Neural progenitor cell (in vitro differentiated cells): ENCODE results near the gene ZNF827. TPM values are rescaled to one million over a fixed set of nuclear protein-coding genes. Genes with fewer than 3 reads are reported as not detected.

Experiments
- DNase-seq: peaks from one replicate; pipeline ENCODE4 v3.0.0-alpha.2; 2016; ENCODE audit warnings: low spot score
- H2AFZ ChIP-seq: fragments of 200-600 bp; sonication (generic); replicated peaks from 2 replicates; pipeline ENCODE4 v1.6.1; 2016; ENCODE audit warnings: antibody characterized with exemption
- H3F3A ChIP-seq: fragments of 200-600 bp; sonication (generic); 2 replicates; pipeline ENCODE4 v1.6.1; 2016; ENCODE audit warnings: antibody characterized with exemption, low read depth
- H3K27ac ChIP-seq: fragments of 200-600 bp; sonication (generic); 2 replicates; pipeline ENCODE4 v1.5.1; 2016; ENCODE audit warnings: mild to moderate bottlenecking
- H3K27me3 ChIP-seq: fragments of 200-600 bp; sonication (generic); 2 replicates; pipeline ENCODE4 v1.6.1; 2016; ENCODE audit warnings: mild to moderate bottlenecking, moderate library complexity
- H3K36me3 ChIP-seq: fragments of 200-600 bp; sonication (generic); 2 replicates; pipeline ENCODE4 v1.5.1; 2016
- H3K4me1 ChIP-seq: fragments of 200-600 bp; sonication (generic); 2 replicates; pipeline ENCODE4 v1.6.1; 2016; ENCODE audit warnings: mixed run types
- H3K4me2 ChIP-seq: fragments of 200-600 bp; sonication (generic); 2 replicates; pipeline ENCODE4 v1.6.1; 2016
- H3K4me3 ChIP-seq: fragments of 200-600 bp; sonication (generic); 2 replicates; pipeline ENCODE4 v1.5.1; 2016
- H3K79me2 ChIP-seq: fragments of 200-600 bp; sonication (generic); 2 replicates; pipeline ENCODE4 v1.6.1; 2016; ENCODE audit warnings: low read depth
- H3K9ac ChIP-seq: fragments of 200-600 bp; sonication (generic); 2 replicates; pipeline ENCODE4 v1.6.1; 2016
- H3K9me3 ChIP-seq: fragments of 200-600 bp; sonication (generic); 2 replicates; pipeline ENCODE4 v1.5.1; 2016; ENCODE audit warnings: low read depth
- H4K20me1 ChIP-seq: fragments of 200-600 bp; sonication (generic); 2 replicates; pipeline ENCODE4 v1.6.1; 2016; ENCODE audit warnings: low read depth
- H3K27ac Mint-ChIP-seq: 3 replicates; pipeline ENCODE4 v1.8.0; 2021; ENCODE audit warnings: mixed read lengths
- H3K27me3 Mint-ChIP-seq: 2 replicates; pipeline ENCODE4 v1.8.0; 2022; ENCODE audit warnings: low read depth, mild to moderate bottlenecking, inconsistent platforms, moderate library complexity, mixed read lengths; ENCODE audit not compliant: insufficient read depth
- H3K36me3 Mint-ChIP-seq: 3 replicates; pipeline ENCODE4 v1.8.0; 2021; ENCODE audit warnings: mixed read lengths
- H3K4me1 Mint-ChIP-seq: 3 replicates; pipeline ENCODE4 v1.8.0; 2021; ENCODE audit warnings: mixed read lengths
- H3K4me3 Mint-ChIP-seq: 3 replicates; pipeline ENCODE4 v1.8.0; 2021; ENCODE audit warnings: mild to moderate bottlenecking, moderate library complexity, mixed read lengths
- H3K9me3 Mint-ChIP-seq: 3 replicates; pipeline ENCODE4 v1.8.0; 2020; ENCODE audit warnings: mixed read lengths
- EZH2 ChIP-seq: fragments of 200-600 bp; sonication (generic); IDR thresholded peaks from 2 replicates; pipeline ENCODE4 v1.6.1; 2017; ENCODE audit warnings: antibody characterized with exemption, mild to moderate bottlenecking, moderate library complexity
- EZH2phosphoT487 ChIP-seq: fragments of 200-600 bp; sonication (generic); IDR thresholded peaks from 2 replicates; pipeline ENCODE4 v1.6.1; 2017; ENCODE audit warnings: antibody characterized with exemption
- total RNA-seq: library from RNA; depleted of rRNA; stranded (reverse); fragments of >200 nt; gene quantifications from 2 replicates; pipeline ENCODE4 v1.2.3, GENCODE V29; 2015; ENCODE audit warnings: low replicate concordance
- TF ChIP-seq, protein P1 (sequence below): fragments of 200-600 bp; sonication (generic); IDR thresholded peaks from 2 replicates; pipeline ENCODE4 v1.5.1; 2017; ENCODE audit warnings: antibody characterized with exemption, mild to moderate bottlenecking

ZNF827 gene
- total RNA-seq, 1 donor from 2014 or later = 7.7 TPM

GRCh38 chr4:145792429-145792828, 146.2 kb downstream of the ZNF827 start:
- Mint-ChIP-seq H3K36me3 (peaks cover 17% of the 10 kb centered on the region), H3K27me3 (no peaks in the 10 kb centered on the region)

GRCh38 chr4:145791988-145792387, 146.6 kb downstream of the ZNF827 start:
- Histone ChIP-seq H3K4me3 (no peak overlapping the region), H3K79me2 (no peaks in the 10 kb centered on the region), H2AFZ (no peak overlapping the region), H3K27ac (no peak overlapping the region), H3K4me1 (no peaks in the 10 kb centered on the region), H4K20me1 (no peaks in the 10 kb centered on the region), H3K4me2 (no peak overlapping the region), H3F3A (no peaks in the 10 kb centered on the region), H3K27me3 (no peaks in the 10 kb centered on the region), H3K36me3 (no peaks in the 10 kb centered on the region), H3K9ac (no peak overlapping the region), H3K9me3 (no peaks in the 10 kb centered on the region)
- Mint-ChIP-seq H3K4me3 (no peak overlapping the region), H3K36me3 (peaks cover 18% of the 10 kb centered on the region), H3K27me3 (no peaks in the 10 kb centered on the region), H3K9me3 (no peaks in the 10 kb centered on the region), H3K27ac (no peak overlapping the region), H3K4me1 (no peaks in the 10 kb centered on the region)
- TF ChIP-seq, protein P1, sequence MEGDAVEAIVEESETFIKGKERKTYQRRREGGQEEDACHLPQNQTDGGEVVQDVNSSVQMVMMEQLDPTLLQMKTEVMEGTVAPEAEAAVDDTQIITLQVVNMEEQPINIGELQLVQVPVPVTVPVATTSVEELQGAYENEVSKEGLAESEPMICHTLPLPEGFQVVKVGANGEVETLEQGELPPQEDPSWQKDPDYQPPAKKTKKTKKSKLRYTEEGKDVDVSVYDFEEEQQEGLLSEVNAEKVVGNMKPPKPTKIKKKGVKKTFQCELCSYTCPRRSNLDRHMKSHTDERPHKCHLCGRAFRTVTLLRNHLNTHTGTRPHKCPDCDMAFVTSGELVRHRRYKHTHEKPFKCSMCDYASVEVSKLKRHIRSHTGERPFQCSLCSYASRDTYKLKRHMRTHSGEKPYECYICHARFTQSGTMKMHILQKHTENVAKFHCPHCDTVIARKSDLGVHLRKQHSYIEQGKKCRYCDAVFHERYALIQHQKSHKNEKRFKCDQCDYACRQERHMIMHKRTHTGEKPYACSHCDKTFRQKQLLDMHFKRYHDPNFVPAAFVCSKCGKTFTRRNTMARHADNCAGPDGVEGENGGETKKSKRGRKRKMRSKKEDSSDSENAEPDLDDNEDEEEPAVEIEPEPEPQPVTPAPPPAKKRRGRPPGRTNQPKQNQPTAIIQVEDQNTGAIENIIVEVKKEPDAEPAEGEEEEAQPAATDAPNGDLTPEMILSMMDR = no peak
- TF ChIP-seq EZH2 (no peak), EZH2phosphoT487 (no peak)
- no peak for DNase-seq

More at GRCh38 chr4:145792429-145792828, 146.2 kb downstream of the ZNF827 start:
- no peaks in the 10 kb centered on the region for H3F3A ChIP-seq
- H3K27me3 ChIP-seq = no peaks in the 10 kb centered on the region
- no peaks in the 10 kb centered on the region for H3K79me2 ChIP-seq
- H3K4me3 ChIP-seq = no peak overlapping the region
- H3K9me3 ChIP-seq = no peaks in the 10 kb centered on the region
- H3K4me2 ChIP-seq = no peak overlapping the region
- H3K4me1 ChIP-seq = no peaks in the 10 kb centered on the region
- DNase-seq = no peak
- H3K9me3 Mint-ChIP-seq = no peaks in the 10 kb centered on the region
- H3K36me3 ChIP-seq = no peaks in the 10 kb centered on the region
- no peak overlapping the region for H3K27ac ChIP-seq
- H3K4me3 Mint-ChIP-seq = no peak overlapping the region
- H3K4me1 Mint-ChIP-seq = no peaks in the 10 kb centered on the region
- no peak overlapping the region for H3K27ac Mint-ChIP-seq
- no peak for TF ChIP-seq EZH2phosphoT487
- no peak for TF ChIP-seq EZH2
- TF ChIP-seq, protein P1 = no peak
- no peak overlapping the region for H3K9ac ChIP-seq
- H2AFZ ChIP-seq = no peak overlapping the region
- no peaks in the 10 kb centered on the region for H4K20me1 ChIP-seq

DNA sequence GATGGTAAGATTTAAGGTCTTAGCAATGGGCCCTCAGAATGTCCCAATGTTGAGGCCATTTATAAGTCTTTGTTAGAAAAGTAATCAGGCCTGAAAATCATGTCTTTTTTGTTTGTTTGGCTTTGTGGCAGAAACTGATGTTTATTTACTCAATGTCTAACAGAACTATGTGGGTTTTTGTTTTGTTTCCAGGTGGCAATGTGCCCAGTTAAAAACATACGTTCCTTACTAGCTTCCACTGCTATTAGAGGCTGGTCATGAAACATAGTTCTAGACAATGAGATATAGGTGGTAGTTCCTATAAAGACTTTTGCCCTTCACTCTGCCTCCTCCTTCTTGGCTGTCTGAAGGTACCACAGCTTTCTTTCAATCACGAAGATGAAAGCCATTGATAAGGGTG, 149.9 kb downstream of the ZNF827 start:
- Histone ChIP-seq H3K79me2 (no peaks in the 10 kb centered on the region), H3K4me3 (no peak overlapping the region), H2AFZ (no peak overlapping the region), H3K27me3 (no peaks in the 10 kb centered on the region), H3K27ac (no peak overlapping the region), H3K36me3 (no peaks in the 10 kb centered on the region), H3K4me1 (no peaks in the 10 kb centered on the region), H3K4me2 (no peak overlapping the region), H3F3A (no peaks in the 10 kb centered on the region), H4K20me1 (no peaks in the 10 kb centered on the region), H3K9ac (no peak overlapping the region), H3K9me3 (no peaks in the 10 kb centered on the region)
- Mint-ChIP-seq H3K4me1 (no peaks in the 10 kb centered on the region), H3K36me3 (peaks cover 26% of the 10 kb centered on the region), H3K27me3 (peaks cover under 1% of the 10 kb centered on the region), H3K4me3 (no peak overlapping the region), H3K27ac (no peak overlapping the region), H3K9me3 (peaks cover 5% of the 10 kb centered on the region)
- no peak for TF ChIP-seq EZH2
- TF ChIP-seq, protein P1 = no peak
- no peak for TF ChIP-seq EZH2phosphoT487
- no peak for DNase-seq
